ENCODE measurements around the gene OCA2. TPM values are rescaled to one million over a fixed set of nuclear protein-coding genes. Genes with fewer than 3 reads are reported as not detected.

Gene OCA2
- total RNA-seq, 1 donor: not detected

- TF ChIP-seq CTCF (IDR thresholded peaks at IDR 0.05; ENCODE audit: insufficient read depth, low read length): no peak
- DNase-seq (ENCODE audit: low read depth): no peak
Observed at GRCh38 chr15:28004143-28005003, 94.7 kb downstream of the OCA2 start.

GRCh38 chr15:28003302-28004037 is 95.6 kb downstream of the OCA2 start:
- DNase-seq (ENCODE audit: low read depth): no peak
- TF ChIP-seq CTCF (IDR thresholded peaks at IDR 0.05; ENCODE audit: insufficient read depth, low read length): no peak
- no peak overlapping the region for H3K4me3 ChIP-seq (ENCODE audit: low read depth, low read length)

More at GRCh38 chr15:28004143-28005003, 94.7 kb downstream of the OCA2 start:
- H3K4me3 ChIP-seq (ENCODE audit: low read depth, low read length): no peak overlapping the region

GRCh38 chr15:28002867-28003266 is 96.2 kb downstream of the OCA2 start:
- no peak for TF ChIP-seq CTCF (IDR thresholded peaks at IDR 0.05; ENCODE audit: insufficient read depth, low read length)
- no peak for DNase-seq (ENCODE audit: low read depth)

GRCh38 chr15:28002136-28002861 is 96.8 kb downstream of the OCA2 start:
- no peak for DNase-seq (ENCODE audit: low read depth)
- no peak for TF ChIP-seq CTCF (IDR thresholded peaks at IDR 0.05; ENCODE audit: insufficient read depth, low read length)
- no peak overlapping the region for H3K4me3 ChIP-seq (ENCODE audit: low read depth, low read length)

More at GRCh38 chr15:28002867-28003266, 96.2 kb downstream of the OCA2 start:
- H3K4me3 ChIP-seq (ENCODE audit: low read depth, low read length): no peak overlapping the region

- TF ChIP-seq CTCF (IDR thresholded peaks at IDR 0.05; ENCODE audit: insufficient read depth, low read length): no peak
- H3K4me3 ChIP-seq (ENCODE audit: low read depth, low read length): no peak overlapping the region
- DNase-seq (ENCODE audit: low read depth): no peak
Observed at GRCh38 chr15:28001641-28002040, 97.5 kb downstream of the OCA2 start.

- no peak for TF ChIP-seq CTCF (IDR thresholded peaks at IDR 0.05; ENCODE audit: insufficient read depth, low read length)
- DNase-seq (ENCODE audit: low read depth): no peak
- H3K4me3 ChIP-seq (ENCODE audit: low read depth, low read length): no peak overlapping the region
Observed at GRCh38 chr15:27993996-27994780, 104.9 kb downstream of the OCA2 start.
